Choroid plexus epithelial cell (primary cell): ENCODE results near the gene GALNT13.

Source experiments
- DNase-seq: peaks from one replicate; pipeline ENCODE4 v3.0.0-alpha.2; 2010; ENCODE audit warnings: low read depth
- H3K4me3 ChIP-seq: 2 replicates; pipeline ENCODE4 v1.5.1; 2011; ENCODE audit warnings: low read depth, mild to moderate bottlenecking, control low read depth, low read length, moderate library complexity
- CTCF ChIP-seq: conservative IDR thresholded peaks from 2 replicates; pipeline ENCODE4 v1.5.1; 2011; ENCODE audit warnings: low read depth, mild to moderate bottlenecking, control low read depth, inconsistent platforms, low read length, moderate library complexity

GALNT13 gene

DNA sequence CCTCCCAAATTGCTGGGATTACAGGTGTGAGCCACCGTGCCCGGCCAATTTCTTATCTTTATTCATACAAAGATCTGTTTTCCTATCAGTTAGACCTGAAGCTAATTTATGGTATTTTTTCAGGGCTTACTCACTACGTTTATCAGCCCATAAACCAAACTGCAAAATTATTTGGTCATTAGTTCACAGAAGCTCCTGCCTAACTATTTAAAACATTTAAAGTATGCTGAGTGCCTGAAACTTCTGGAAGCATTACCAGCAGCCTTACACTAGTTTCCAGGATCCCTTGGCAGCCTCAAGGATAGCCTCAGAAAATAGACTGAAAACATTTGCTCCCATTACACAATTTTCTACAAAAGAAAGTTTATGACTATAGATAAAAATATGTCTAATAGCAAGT lies 68.8 kb downstream of the GALNT13 start:
- no peak for TF ChIP-seq CTCF
- no peak overlapping the region for H3K4me3 ChIP-seq
- peak; percentile 4 for DNase-seq

DNA sequence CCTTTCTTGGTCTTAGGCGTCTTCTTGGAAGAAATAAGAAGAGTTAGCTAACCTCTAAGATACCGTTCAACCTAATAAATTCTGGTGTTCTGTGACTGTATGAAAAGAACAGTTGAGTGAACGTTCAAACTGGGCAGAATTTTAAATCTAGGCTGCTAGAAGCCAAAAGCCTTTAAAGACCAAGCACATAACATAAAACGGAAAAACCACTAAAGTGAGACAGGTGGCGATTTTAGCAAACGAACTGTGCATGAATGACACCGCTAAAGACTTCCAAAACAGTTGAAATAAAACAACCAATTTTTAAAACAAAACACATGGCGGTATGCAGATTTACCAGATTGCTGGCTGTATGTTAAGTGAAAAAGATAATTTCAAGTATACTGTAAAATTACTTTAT lies 73.1 kb downstream of the GALNT13 start:
- TF ChIP-seq CTCF: no peak
- no peak for DNase-seq
- H3K4me3 ChIP-seq: no peak overlapping the region

- H3K4me3 ChIP-seq: no peak overlapping the region
- TF ChIP-seq CTCF: no peak
- DNase-seq: no peak
Observed at GRCh38 chr2:153946036-153946435, 74.3 kb downstream of the GALNT13 start.

DNA sequence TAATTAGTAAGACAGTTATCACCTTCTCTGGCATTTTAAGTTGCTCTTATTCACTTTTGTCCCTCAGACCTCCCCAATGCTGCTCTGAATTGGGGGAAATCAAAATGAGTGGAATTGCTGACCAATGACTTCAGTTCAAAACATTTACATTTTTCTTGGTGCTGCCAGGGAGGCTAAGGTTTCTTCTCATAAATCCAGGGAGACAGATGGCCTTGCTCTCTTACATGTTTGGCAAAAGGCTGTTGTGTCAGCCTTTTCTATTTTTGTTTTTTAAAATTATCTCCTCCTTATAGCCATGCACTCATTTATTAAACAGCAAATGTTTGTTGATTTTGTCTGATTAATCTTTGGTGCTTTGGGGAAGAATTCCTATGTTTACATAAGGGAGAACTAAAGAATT lies 82.0 kb downstream of the GALNT13 start:
- DNase-seq: no peak
- H3K4me3 ChIP-seq: no peak overlapping the region
- TF ChIP-seq CTCF: no peak

- H3K4me3 ChIP-seq: no peak overlapping the region
- no peak for TF ChIP-seq CTCF
- DNase-seq: no peak
Observed at GRCh38 chr2:153963256-153963655, 91.5 kb downstream of the GALNT13 start.

- DNase-seq: no peak
- no peak for TF ChIP-seq CTCF
- H3K4me3 ChIP-seq: no peak overlapping the region
Observed at GRCh38 chr2:153967248-153967973, 95.7 kb downstream of the GALNT13 start.

DNA sequence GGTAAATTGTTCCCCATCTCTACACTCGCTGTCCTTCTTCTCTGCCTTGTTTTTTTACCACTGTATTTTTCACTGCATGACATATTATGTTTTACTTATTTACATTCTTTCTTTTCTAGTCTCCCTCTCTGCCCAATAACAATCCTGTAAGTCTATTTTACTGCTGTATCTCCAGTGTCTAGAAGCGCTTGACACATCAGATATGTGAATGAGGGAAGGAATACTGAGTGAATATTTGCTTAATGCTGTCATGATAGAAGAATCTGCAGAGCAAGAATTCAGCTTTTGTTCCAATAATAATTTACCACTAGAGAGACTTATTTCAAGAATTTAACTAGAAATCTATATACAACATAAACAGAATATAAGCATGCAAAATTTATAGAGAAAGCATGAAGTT lies 99.5 kb downstream of the GALNT13 start:
- no peak overlapping the region for H3K4me3 ChIP-seq
- DNase-seq: no peak
- TF ChIP-seq CTCF: no peak
